ENCODE data around the gene PRKCH.
"Not testable (repeated sequence)": the region's sequence is repeated elsewhere in the genome, so short reads cannot be mapped to it uniquely, and the experiment has no call there.

PRKCH gene

GRCh38 chr14:61315313-61315712 is 6.1 kb upstream of the PRKCH start:
- no peak for ATAC-seq
- TF ChIP-seq SNAI2 (CRISPR knock-in tag; IDR thresholded peaks at IDR 0.05): no peak
- no peak for TF ChIP-seq TSHZ2 (CRISPR knock-in tag; IDR thresholded peaks at IDR 0.05)
- TF ChIP-seq POU6F1 (CRISPR knock-in tag; IDR thresholded peaks at IDR 0.05; ENCODE audit: borderline replicate concordance, low read depth): no peak
- no peak for TF ChIP-seq CSDC2 (CRISPR knock-in tag; IDR thresholded peaks at IDR 0.05)
- TF ChIP-seq ARNTL (CRISPR knock-in tag; IDR thresholded peaks at IDR 0.05; ENCODE audit: borderline replicate concordance, low read depth): no peak
- TF ChIP-seq PATZ1 (CRISPR knock-in tag; IDR thresholded peaks at IDR 0.05; ENCODE audit: borderline replicate concordance): no peak
- no peak for TF ChIP-seq GLIS3 (CRISPR knock-in tag; IDR thresholded peaks at IDR 0.05)
- no peak for TF ChIP-seq CSRNP3 (CRISPR knock-in tag; IDR thresholded peaks at IDR 0.05)
- no peak for TF ChIP-seq ZNF8 (CRISPR knock-in tag; IDR thresholded peaks at IDR 0.05)
- TF ChIP-seq ZNF70 (CRISPR knock-in tag; IDR thresholded peaks at IDR 0.05): no peak
- TF ChIP-seq TCF4 (CRISPR knock-in tag; IDR thresholded peaks at IDR 0.05; ENCODE audit: borderline replicate concordance): no peak
- TF ChIP-seq PPARA (CRISPR knock-in tag; IDR thresholded peaks at IDR 0.05; ENCODE audit: borderline replicate concordance): no peak
- no peak for TF ChIP-seq ZFP3 (CRISPR knock-in tag; IDR thresholded peaks at IDR 0.05)

- TF ChIP-seq ZNF70 (CRISPR knock-in tag; IDR thresholded peaks at IDR 0.05) (no peak), PPARA (CRISPR knock-in tag; IDR thresholded peaks at IDR 0.05; ENCODE audit: borderline replicate concordance) (no peak), RARB (CRISPR knock-in tag; IDR thresholded peaks at IDR 0.05) (no peak), PATZ1 (CRISPR knock-in tag; IDR thresholded peaks at IDR 0.05; ENCODE audit: borderline replicate concordance) (no peak), ZNF565 (CRISPR knock-in tag; conservative IDR thresholded peaks at IDR 0.05; ENCODE audit: low read depth) (no peak), ZNF8 (CRISPR knock-in tag; IDR thresholded peaks at IDR 0.05) (no peak), ZFP30 (CRISPR knock-in tag; IDR thresholded peaks at IDR 0.05) (no peak), POU6F1 (CRISPR knock-in tag; IDR thresholded peaks at IDR 0.05; ENCODE audit: borderline replicate concordance, low read depth) (no peak), GLIS3 (CRISPR knock-in tag; IDR thresholded peaks at IDR 0.05) (no peak), SNAI2 (CRISPR knock-in tag; IDR thresholded peaks at IDR 0.05) (no peak), ARNTL (CRISPR knock-in tag; IDR thresholded peaks at IDR 0.05; ENCODE audit: borderline replicate concordance, low read depth) (no peak), ISL1 (CRISPR knock-in tag; IDR thresholded peaks at IDR 0.05) (no peak)
- ATAC-seq: no peak
Measured at GRCh38 chr14:61319086-61319485, 2.3 kb upstream of the PRKCH start.

- TF ChIP-seq POU6F1 (CRISPR knock-in tag; IDR thresholded peaks at IDR 0.05; ENCODE audit: borderline replicate concordance, low read depth): no peak
- TF ChIP-seq TSHZ2 (CRISPR knock-in tag; IDR thresholded peaks at IDR 0.05): no peak
- no peak for TF ChIP-seq ZNF8 (CRISPR knock-in tag; IDR thresholded peaks at IDR 0.05)
- TF ChIP-seq TCF4 (CRISPR knock-in tag; IDR thresholded peaks at IDR 0.05; ENCODE audit: borderline replicate concordance): no peak
- no peak for ATAC-seq
Measured at GRCh38 chr14:61319706-61320105, 1.7 kb upstream of the PRKCH start.

GRCh38 chr14:61320170-61320569 is 1.2 kb upstream of the PRKCH start:
- ATAC-seq: not testable (repeated sequence)

Measured in SK-N-SH treated with all-trans-retinoic acid at 6 μM for 48 hours (cell line).